Stomach (tissue), 4 donors: Measurements from ENCODE around the gene TRIM2.

ENCODE experiments used
- CTCF ChIP-seq, 7 experiments: fragments of 450-650 bp in 4 of 7; fragments of 200-600 bp in 3 of 7; sonication (generic) in 3 of 7; IDR thresholded peaks; one replicate each; pipeline ENCODE4 v1.5.1; 2016 to 2019; ENCODE audit warnings: antibody characterized with exemption in 7 of 7, control low read depth in 2 of 7, mild to moderate bottlenecking in 1 of 7
- EP300 ChIP-seq: sonication (generic); formaldehyde crosslinking; IDR thresholded peaks from one replicate; pipeline ENCODE4 v1.6.1; 2017; ENCODE audit warnings: antibody characterized with exemption
- POLR2A ChIP-seq, 4 donors: fragments of 450-650 bp; IDR thresholded peaks; one replicate each; pipeline ENCODE4 v1.6.1; 2016; ENCODE audit warnings: antibody characterized with exemption in 4 of 4, control low read depth in 2 of 4, mild to moderate bottlenecking in 1 of 4, moderate library complexity in 1 of 4
- POLR2AphosphoS5 ChIP-seq, 3 donors: sonication (generic); formaldehyde crosslinking; IDR thresholded peaks; one replicate each; pipeline ENCODE4 v1.6.1; 2016; ENCODE audit warnings: antibody characterized with exemption in 3 of 3

- TF ChIP-seq EP300 (no peak), CTCF (IDR thresholded peaks at IDR 0.05) (no peak), POLR2AphosphoS5 (IDR thresholded peaks at IDR 0.05) (no peak), POLR2A (IDR thresholded peaks at IDR 0.05) (no peak)
These were observed 18.9 kb upstream of the TRIM2 start for GRCh38 chr4:153185331-153185852.
